WERI-Rb-1 (cell line): ENCODE results near the gene PIEZO1.

Experiments
- DNase-seq: peaks from one replicate; pipeline ENCODE4 v3.0.0-alpha.2; 2020
- H3K27ac ChIP-seq: fragments of 250-450 bp; sonication (Bioruptor Pico); 2 replicates; pipeline ENCODE4 v1.5.1; 2020; ENCODE audit warnings: mild to moderate bottlenecking, moderate library complexity
- H3K27me3 ChIP-seq: fragments of 250-450 bp; sonication (Bioruptor Pico); 2 replicates; pipeline ENCODE4 v1.5.1; 2021; ENCODE audit warnings: mild to moderate bottlenecking, low read depth, moderate library complexity; ENCODE audit not compliant: insufficient read depth, severe bottlenecking
- H3K36me3 ChIP-seq: fragments of 250-450 bp; sonication (Bioruptor Pico); 2 replicates; pipeline ENCODE4 v1.5.1; 2020; ENCODE audit warnings: mild to moderate bottlenecking, moderate library complexity
- H3K4me3 ChIP-seq: 2 replicates; pipeline ENCODE4 v1.5.1; 2011; ENCODE audit warnings: low read depth, mild to moderate bottlenecking, control low read depth, low read length
- H3K9me3 ChIP-seq: fragments of 250-450 bp; sonication (Bioruptor Pico); 2 replicates; pipeline ENCODE4 v1.5.1; 2021; ENCODE audit warnings: mild to moderate bottlenecking, moderate library complexity; ENCODE audit not compliant: severe bottlenecking
- CTCF ChIP-seq: IDR thresholded peaks from 2 replicates; pipeline ENCODE4 v1.5.1; 2011; ENCODE audit warnings: low read depth, mild to moderate bottlenecking, control low read depth, inconsistent platforms, low read length

PIEZO1 gene

GRCh38 chr16:88798073-88798472, 13.1 kb upstream of the PIEZO1 start:
- Histone ChIP-seq H3K27me3 (no peaks in the 10 kb centered on the region), H3K36me3 (no peaks in the 10 kb centered on the region), H3K4me3 (no peak overlapping the region), H3K27ac (no peak overlapping the region), H3K9me3 (no peaks in the 10 kb centered on the region)
- no peak for DNase-seq
- no peak for TF ChIP-seq CTCF

GRCh38 chr16:88796278-88796677, 11.3 kb upstream of the PIEZO1 start:
- no peak overlapping the region for H3K4me3 ChIP-seq
- no peaks in the 10 kb centered on the region for H3K27me3 ChIP-seq
- no peak overlapping the region for H3K27ac ChIP-seq
- H3K9me3 ChIP-seq: no peaks in the 10 kb centered on the region
- DNase-seq: no peak
- no peaks in the 10 kb centered on the region for H3K36me3 ChIP-seq
- TF ChIP-seq CTCF: no peak

- no peaks in the 10 kb centered on the region for H3K27me3 ChIP-seq
- H3K9me3 ChIP-seq: no peaks in the 10 kb centered on the region
- no peak for DNase-seq
- TF ChIP-seq CTCF: no peak
- H3K27ac ChIP-seq: no peak overlapping the region
- no peaks in the 10 kb centered on the region for H3K36me3 ChIP-seq
- no peak overlapping the region for H3K4me3 ChIP-seq
These were observed 8.4 kb upstream of the PIEZO1 start for GRCh38 chr16:88793251-88793954.

- no peaks in the 10 kb centered on the region for H3K9me3 ChIP-seq
These were observed 7.7 kb upstream of the PIEZO1 start for GRCh38 chr16:88792668-88793250.

GRCh38 chr16:88792078-88792550, 7.1 kb upstream of the PIEZO1 start:
- H3K27me3 ChIP-seq: no peaks in the 10 kb centered on the region
- no peak overlapping the region for H3K4me3 ChIP-seq
- no peak overlapping the region for H3K27ac ChIP-seq
- DNase-seq: no peak
- H3K9me3 ChIP-seq: no peaks in the 10 kb centered on the region
- no peaks in the 10 kb centered on the region for H3K36me3 ChIP-seq
- no peak for TF ChIP-seq CTCF

More at GRCh38 chr16:88792668-88793250, 7.7 kb upstream of the PIEZO1 start:
- TF ChIP-seq CTCF: no peak
- DNase-seq: no peak
- H3K4me3 ChIP-seq: no peak overlapping the region
- H3K27me3 ChIP-seq: no peaks in the 10 kb centered on the region
- no peak overlapping the region for H3K27ac ChIP-seq
- H3K36me3 ChIP-seq: no peaks in the 10 kb centered on the region
